NB4 (cell line): ENCODE results near the gene ITIH4.

Source experiments
- DNase-seq: peaks from one replicate; pipeline ENCODE4 v3.0.0; 2010; ENCODE audit warnings: low read depth
- H3K4me3 ChIP-seq: one replicate; pipeline ENCODE4 v1.5.1; 2011; ENCODE audit warnings: mild to moderate bottlenecking, low read depth, low read length, moderate library complexity
- MYC ChIP-seq: IDR thresholded peaks from 2 replicates; pipeline ENCODE4 v1.6.1; 2011; ENCODE audit warnings: low read depth, low read length
- POLR2A ChIP-seq: IDR thresholded peaks from 2 replicates; pipeline ENCODE4 v1.6.1; 2011; ENCODE audit warnings: mild to moderate bottlenecking; ENCODE audit not compliant: insufficient read length; ENCODE audit errors: extremely low read depth
- TF ChIP-seq, protein P1 (sequence below): IDR thresholded peaks from 2 replicates; pipeline ENCODE4 v1.6.1; 2011; ENCODE audit warnings: low read depth, low read length
- TF ChIP-seq, protein P2 (sequence below): IDR thresholded peaks from one replicate; pipeline ENCODE4 v1.5.1; 2012; ENCODE audit warnings: low read depth, low read length

ITIH4 gene

GRCh38 chr3:52866427-52866826 lies 36.0 kb upstream of the ITIH4 start:
- DNase-seq: no peak
- no peak for TF ChIP-seq MYC
- no peak for TF ChIP-seq POLR2A
- TF ChIP-seq, protein P1, sequence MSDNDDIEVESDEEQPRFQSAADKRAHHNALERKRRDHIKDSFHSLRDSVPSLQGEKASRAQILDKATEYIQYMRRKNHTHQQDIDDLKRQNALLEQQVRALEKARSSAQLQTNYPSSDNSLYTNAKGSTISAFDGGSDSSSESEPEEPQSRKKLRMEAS: no peak
- TF ChIP-seq, protein P2, sequence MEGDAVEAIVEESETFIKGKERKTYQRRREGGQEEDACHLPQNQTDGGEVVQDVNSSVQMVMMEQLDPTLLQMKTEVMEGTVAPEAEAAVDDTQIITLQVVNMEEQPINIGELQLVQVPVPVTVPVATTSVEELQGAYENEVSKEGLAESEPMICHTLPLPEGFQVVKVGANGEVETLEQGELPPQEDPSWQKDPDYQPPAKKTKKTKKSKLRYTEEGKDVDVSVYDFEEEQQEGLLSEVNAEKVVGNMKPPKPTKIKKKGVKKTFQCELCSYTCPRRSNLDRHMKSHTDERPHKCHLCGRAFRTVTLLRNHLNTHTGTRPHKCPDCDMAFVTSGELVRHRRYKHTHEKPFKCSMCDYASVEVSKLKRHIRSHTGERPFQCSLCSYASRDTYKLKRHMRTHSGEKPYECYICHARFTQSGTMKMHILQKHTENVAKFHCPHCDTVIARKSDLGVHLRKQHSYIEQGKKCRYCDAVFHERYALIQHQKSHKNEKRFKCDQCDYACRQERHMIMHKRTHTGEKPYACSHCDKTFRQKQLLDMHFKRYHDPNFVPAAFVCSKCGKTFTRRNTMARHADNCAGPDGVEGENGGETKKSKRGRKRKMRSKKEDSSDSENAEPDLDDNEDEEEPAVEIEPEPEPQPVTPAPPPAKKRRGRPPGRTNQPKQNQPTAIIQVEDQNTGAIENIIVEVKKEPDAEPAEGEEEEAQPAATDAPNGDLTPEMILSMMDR: no peak
- H3K4me3 ChIP-seq: no peak overlapping the region

DNA sequence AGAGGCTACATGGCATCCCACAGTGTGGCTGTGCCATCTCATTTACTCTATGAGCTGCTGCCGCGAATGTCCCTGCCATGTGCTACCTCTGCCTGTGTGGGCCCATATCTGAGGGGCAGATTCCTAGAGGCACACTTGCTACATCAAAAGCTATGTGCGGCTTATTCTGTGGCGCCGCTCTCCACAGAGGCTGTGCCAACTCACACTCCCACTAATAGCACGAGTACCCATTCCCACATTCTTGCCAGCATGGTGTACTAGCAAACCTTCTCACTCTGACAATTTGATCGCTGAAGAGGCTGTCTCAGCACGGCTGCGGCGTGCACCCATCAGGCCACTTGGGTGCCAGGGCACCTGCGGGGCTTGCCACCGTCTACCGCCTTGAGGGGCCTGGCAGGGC lies 35.5 kb upstream of the ITIH4 start:
- DNase-seq: no peak
- TF ChIP-seq MYC: no peak
- TF ChIP-seq, protein P2: no peak
- TF ChIP-seq, protein P1: no peak
- no peak for TF ChIP-seq POLR2A
- H3K4me3 ChIP-seq: no peak overlapping the region

- TF ChIP-seq, protein P2: no peak
- TF ChIP-seq, protein P1: no peak
- TF ChIP-seq MYC (no peak), POLR2A (no peak)
- DNase-seq: no peak
- no peak overlapping the region for H3K4me3 ChIP-seq
Measured at GRCh38 chr3:52860424-52860768, 29.9 kb upstream of the ITIH4 start.

GRCh38 chr3:52859686-52860423 lies 29.4 kb upstream of the ITIH4 start:
- DNase-seq: no peak
- TF ChIP-seq, protein P2: no peak
- no peak for TF ChIP-seq MYC
- no peak for TF ChIP-seq POLR2A
- TF ChIP-seq, protein P1: no peak
- no peak overlapping the region for H3K4me3 ChIP-seq

GRCh38 chr3:52857864-52858263 lies 27.4 kb upstream of the ITIH4 start:
- TF ChIP-seq, protein P2: no peak
- TF ChIP-seq, protein P1: no peak
- TF ChIP-seq MYC (no peak), POLR2A (no peak)
- no peak overlapping the region for H3K4me3 ChIP-seq
- no peak for DNase-seq

DNA sequence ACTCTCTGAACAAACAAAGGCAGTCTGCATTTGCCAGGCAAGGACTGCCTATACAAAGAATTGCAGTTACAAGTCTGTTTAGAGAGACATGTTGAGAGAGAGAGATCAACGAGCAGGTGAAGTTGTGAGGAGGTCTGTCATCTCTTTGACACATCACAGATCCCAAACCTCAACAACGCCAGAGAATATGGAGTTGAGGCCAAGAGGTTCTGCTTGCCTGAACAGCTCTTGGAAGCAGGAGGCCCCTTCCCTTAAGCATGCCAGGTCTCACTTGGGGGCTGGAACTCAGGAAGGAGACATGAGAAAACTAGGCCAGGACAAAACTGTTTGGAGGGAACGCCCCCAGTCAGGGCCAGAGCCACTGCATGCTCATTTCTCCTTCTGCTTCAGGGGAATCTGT lies 26.7 kb upstream of the ITIH4 start:
- no peak overlapping the region for H3K4me3 ChIP-seq
- no peak for DNase-seq
- TF ChIP-seq, protein P2: no peak
- TF ChIP-seq MYC (no peak), POLR2A (no peak)
- TF ChIP-seq, protein P1: no peak
